ENCODE results near the gene CD1C.

The CD1C gene

DNA sequence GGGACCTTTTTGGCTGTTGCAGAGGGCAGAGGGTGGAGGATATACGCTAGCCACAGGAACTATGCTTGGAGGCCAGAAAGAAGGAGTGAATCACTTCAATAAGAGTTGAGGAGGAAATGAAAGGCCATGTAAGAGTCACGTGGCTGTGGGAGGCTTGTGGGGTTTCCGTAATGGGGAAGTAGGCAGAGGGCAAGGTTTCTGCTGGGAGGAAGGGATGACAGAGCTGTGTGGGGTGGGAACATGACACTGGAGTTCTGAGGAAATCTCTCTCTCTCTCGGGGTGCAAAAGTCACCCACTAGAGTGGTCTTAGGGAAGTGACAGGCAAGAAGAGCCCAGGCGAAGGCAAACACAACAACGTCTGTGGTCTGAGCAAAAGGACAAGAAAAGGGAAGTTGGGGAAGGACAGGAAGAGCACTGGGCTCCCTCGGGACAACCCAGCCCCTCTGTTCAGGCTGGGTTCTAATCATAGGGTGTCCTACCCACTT is 3.9 kb upstream of the CD1C start:
- H3K4me1 ChIP-seq (ENCODE audit: insufficient read depth, low read length) = peaks cover 82% of the 10 kb centered on the region
- DNase-seq (peak; percentile 73), ATAC-seq (ENCODE audit: insufficient read depth, low read depth) (peak; percentile 73)
- H3K9me3 ChIP-seq (ENCODE audit: insufficient read depth, low read length, severe bottlenecking) = peaks cover 6% of the 10 kb centered on the region
- no peaks in the 10 kb centered on the region for H4K20me1 ChIP-seq (ENCODE audit: insufficient read depth, low read length)
- no peaks in the 10 kb centered on the region for H3K79me2 ChIP-seq (ENCODE audit: insufficient read depth, low read length)
- peak overlapping the region; percentile 40 for H3K9ac ChIP-seq (ENCODE audit: low read depth, low read length)
- peak overlapping the region; percentile 47 for H3K4me2 ChIP-seq (ENCODE audit: insufficient read depth, low read length)
- H3K27me3 ChIP-seq (ENCODE audit: insufficient read depth, low read length, poor library complexity) = no peaks in the 10 kb centered on the region
- H2AFZ ChIP-seq (ENCODE audit: low read depth, low read length) = peak overlapping the region; percentile 53
- 0 out of 4 replicates have a peak overlapping the region, but pooled peaks of 1 of the 2 experiments have one; percentile 15 for H3K4me3 ChIP-seq (ENCODE audit: low read depth in 1 of 2, low read length in 2 of 2)
- H3K27ac ChIP-seq (ENCODE audit: low read length) = peak overlapping the region; percentile 82
- H3K36me3 ChIP-seq (ENCODE audit: insufficient read depth, low read length) = 0 out of 2 replicates have a peak, but pooled peaks cover 4% of the 10 kb centered on the region
- TF ChIP-seq EZH2 (IDR thresholded peaks at IDR 0.05; ENCODE audit: borderline replicate concordance, low read depth, low read length, severe bottlenecking) (no peak), CTCF (IDR thresholded peaks at IDR 0.05; ENCODE audit: borderline replicate concordance, extremely low read depth, low read length, poor library complexity, severe bottlenecking) (no peak)

- DNase-seq (no peak), ATAC-seq (ENCODE audit: insufficient read depth, low read depth) (no peak)
- peaks cover 89% of the 10 kb centered on the region for H3K4me1 ChIP-seq (ENCODE audit: insufficient read depth, low read length)
- peak overlapping the region; percentile 40 for H3K9ac ChIP-seq (ENCODE audit: low read depth, low read length)
- no peak overlapping the region for H3K4me3 ChIP-seq (ENCODE audit: low read depth in 1 of 2, low read length in 2 of 2)
- H2AFZ ChIP-seq (ENCODE audit: low read depth, low read length) = no peak overlapping the region; the same call in 1 of the 2 replicates
- no peaks in the 10 kb centered on the region for H3K27me3 ChIP-seq (ENCODE audit: insufficient read depth, low read length, poor library complexity)
- 0 out of 2 replicates have a peak, but pooled peaks cover 4% of the 10 kb centered on the region for H3K36me3 ChIP-seq (ENCODE audit: insufficient read depth, low read length)
- H3K79me2 ChIP-seq (ENCODE audit: insufficient read depth, low read length) = no peaks in the 10 kb centered on the region
- H3K4me2 ChIP-seq (ENCODE audit: insufficient read depth, low read length) = peak overlapping the region; percentile 47
- peaks cover 6% of the 10 kb centered on the region for H3K9me3 ChIP-seq (ENCODE audit: insufficient read depth, low read length, severe bottlenecking)
- no peak for TF ChIP-seq EZH2 (IDR thresholded peaks at IDR 0.05; ENCODE audit: borderline replicate concordance, low read depth, low read length, severe bottlenecking)
- no peak for TF ChIP-seq CTCF (IDR thresholded peaks at IDR 0.05; ENCODE audit: borderline replicate concordance, extremely low read depth, low read length, poor library complexity, severe bottlenecking)
- H4K20me1 ChIP-seq (ENCODE audit: insufficient read depth, low read length) = no peaks in the 10 kb centered on the region
- peak overlapping the region; percentile 82 for H3K27ac ChIP-seq (ENCODE audit: low read length)
Observed at GRCh38 chr1:158286487-158286886, 3.2 kb upstream of the CD1C start.

DNA sequence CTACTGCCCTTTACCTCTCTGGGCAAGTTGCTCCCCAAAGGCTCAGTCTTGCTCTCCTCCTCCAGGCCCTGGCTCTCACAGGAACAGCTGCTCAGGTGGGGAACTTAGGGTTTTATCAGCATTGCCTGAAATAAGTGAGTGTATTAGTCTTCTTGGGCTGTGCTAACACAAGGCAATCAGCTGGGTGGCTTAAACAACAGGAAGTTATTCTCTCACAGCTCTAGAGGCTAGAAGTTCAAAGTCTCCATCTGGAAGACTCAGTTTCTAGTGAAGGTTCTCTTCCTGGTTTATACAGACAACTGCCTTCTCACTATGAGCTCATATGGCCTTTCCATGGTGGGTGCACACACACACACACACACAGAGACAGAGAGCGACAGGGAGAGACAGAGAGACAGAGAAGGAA is 2.8 kb upstream of the CD1C start:
- H3K4me3 ChIP-seq (ENCODE audit: low read depth in 1 of 2, low read length in 2 of 2) = no peak overlapping the region
- 0 out of 2 replicates have a peak, but pooled peaks cover 4% of the 10 kb centered on the region for H3K36me3 ChIP-seq (ENCODE audit: insufficient read depth, low read length)
- no peaks in the 10 kb centered on the region for H3K79me2 ChIP-seq (ENCODE audit: insufficient read depth, low read length)
- peak overlapping the region; percentile 47 for H3K4me2 ChIP-seq (ENCODE audit: insufficient read depth, low read length)
- H4K20me1 ChIP-seq (ENCODE audit: insufficient read depth, low read length) = no peaks in the 10 kb centered on the region
- H3K9ac ChIP-seq (ENCODE audit: low read depth, low read length) = peak overlapping the region; percentile 40
- peak overlapping the region; percentile 82 for H3K27ac ChIP-seq (ENCODE audit: low read length)
- DNase-seq (peak; percentile 55), ATAC-seq (ENCODE audit: insufficient read depth, low read depth) (peak; percentile 77)
- H3K4me1 ChIP-seq (ENCODE audit: insufficient read depth, low read length) = peaks cover 91% of the 10 kb centered on the region
- peak overlapping the region; percentile 54 for H2AFZ ChIP-seq (ENCODE audit: low read depth, low read length)
- no peaks in the 10 kb centered on the region for H3K27me3 ChIP-seq (ENCODE audit: insufficient read depth, low read length, poor library complexity)
- H3K9me3 ChIP-seq (ENCODE audit: insufficient read depth, low read length, severe bottlenecking) = peaks cover 6% of the 10 kb centered on the region
- TF ChIP-seq CTCF (IDR thresholded peaks at IDR 0.05; ENCODE audit: borderline replicate concordance, extremely low read depth, low read length, poor library complexity, severe bottlenecking) = no peak
- no peak for TF ChIP-seq EZH2 (IDR thresholded peaks at IDR 0.05; ENCODE audit: borderline replicate concordance, low read depth, low read length, severe bottlenecking)
